COLO668 (cell line): Measurements from ENCODE around the gene REELD1.
A peak's percentile ranks its signal among the peaks of the same experiment; 100 is the strongest.

Source experiments
- DNase-seq: peaks from one replicate; lab custom pipeline; 2025; ENCODE audit not compliant: unreplicated experiment; lab: John Stamatoyannopoulos, UW

Gene REELD1

DNA sequence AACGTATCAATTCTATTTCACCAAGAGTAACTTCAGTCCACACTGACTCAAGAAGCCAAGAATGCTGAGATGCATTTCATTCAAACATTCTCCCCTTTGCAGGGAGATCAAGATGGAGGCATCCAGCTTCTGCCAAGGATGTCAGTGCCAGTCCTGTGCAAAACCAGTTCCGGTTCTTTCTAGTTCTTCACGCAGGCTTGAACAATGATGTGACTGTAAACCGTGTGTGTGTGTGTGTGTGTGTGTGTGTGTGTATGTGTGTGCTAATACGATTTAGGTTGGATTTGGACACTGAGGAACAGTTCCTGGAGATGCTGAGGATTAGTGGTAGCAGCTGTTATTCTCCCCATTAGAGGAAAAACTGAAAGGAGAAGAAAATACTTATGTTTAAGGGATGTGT, at the start of gene REELD1:
TSS of gene REELD1 (plus strand) at position 301 of the 400 bp plus-strand sequence. CDS start 2,415 bp downstream, outside the sequence.
- no peak for DNase-seq

DNA sequence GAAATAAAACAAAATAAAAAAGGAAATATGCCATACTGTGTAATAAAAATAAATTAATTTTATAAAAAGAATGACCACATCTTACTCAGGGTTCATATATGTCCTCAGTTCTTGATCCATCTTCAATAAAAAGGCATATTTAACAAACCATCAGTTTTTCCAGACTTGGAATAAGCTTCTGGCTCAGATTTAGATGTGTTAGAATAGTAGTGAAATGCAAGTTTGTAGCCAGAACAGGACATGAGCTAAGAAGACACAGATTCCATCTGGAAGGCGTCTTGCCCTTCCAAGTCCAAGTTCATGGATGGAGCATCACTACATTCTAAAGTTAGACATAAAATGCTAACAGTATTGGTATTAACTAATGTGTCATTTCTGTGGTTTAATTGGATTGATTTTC, 49.1 kb upstream of the REELD1 start:
- no peak for DNase-seq

DNA sequence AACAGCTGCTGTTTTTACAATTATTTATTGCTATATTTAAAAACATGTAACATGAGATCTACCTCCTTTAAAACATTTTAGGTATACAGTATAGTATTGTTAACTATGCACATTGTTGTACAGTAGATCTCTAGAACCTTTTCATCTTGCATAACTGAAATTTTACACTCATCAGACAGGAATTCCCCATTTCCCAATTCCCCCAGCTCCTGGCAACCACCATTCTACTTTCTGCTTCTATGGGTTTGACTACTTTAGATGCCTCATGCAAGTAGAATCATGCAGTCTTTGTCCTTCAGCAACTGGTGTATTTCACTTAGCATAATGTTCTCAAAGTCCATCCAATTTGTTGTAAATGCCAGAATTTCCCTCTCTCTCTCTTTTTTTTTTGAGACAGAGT, 48.5 kb upstream of the REELD1 start:
- DNase-seq = no peak

DNA sequence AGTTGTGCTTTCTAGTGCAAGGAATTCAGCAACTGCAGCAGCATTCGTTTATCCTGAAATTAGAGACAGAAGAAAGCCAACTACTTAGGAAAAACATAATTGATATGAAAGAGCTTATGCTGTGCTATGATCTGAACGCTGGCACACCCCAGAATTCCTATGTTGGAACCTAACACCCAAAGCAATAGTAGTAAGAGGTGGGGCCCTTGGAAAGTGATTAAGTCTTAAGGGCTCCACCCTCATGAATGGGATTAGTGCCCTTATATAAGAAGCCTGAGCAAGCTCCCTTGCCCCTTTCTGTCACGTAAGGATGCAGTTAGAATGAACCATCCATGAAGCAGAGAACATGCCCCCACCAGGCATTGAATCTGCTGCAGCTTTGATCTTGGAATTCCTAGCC, 44.2 kb upstream of the REELD1 start:
- no peak for DNase-seq

DNA sequence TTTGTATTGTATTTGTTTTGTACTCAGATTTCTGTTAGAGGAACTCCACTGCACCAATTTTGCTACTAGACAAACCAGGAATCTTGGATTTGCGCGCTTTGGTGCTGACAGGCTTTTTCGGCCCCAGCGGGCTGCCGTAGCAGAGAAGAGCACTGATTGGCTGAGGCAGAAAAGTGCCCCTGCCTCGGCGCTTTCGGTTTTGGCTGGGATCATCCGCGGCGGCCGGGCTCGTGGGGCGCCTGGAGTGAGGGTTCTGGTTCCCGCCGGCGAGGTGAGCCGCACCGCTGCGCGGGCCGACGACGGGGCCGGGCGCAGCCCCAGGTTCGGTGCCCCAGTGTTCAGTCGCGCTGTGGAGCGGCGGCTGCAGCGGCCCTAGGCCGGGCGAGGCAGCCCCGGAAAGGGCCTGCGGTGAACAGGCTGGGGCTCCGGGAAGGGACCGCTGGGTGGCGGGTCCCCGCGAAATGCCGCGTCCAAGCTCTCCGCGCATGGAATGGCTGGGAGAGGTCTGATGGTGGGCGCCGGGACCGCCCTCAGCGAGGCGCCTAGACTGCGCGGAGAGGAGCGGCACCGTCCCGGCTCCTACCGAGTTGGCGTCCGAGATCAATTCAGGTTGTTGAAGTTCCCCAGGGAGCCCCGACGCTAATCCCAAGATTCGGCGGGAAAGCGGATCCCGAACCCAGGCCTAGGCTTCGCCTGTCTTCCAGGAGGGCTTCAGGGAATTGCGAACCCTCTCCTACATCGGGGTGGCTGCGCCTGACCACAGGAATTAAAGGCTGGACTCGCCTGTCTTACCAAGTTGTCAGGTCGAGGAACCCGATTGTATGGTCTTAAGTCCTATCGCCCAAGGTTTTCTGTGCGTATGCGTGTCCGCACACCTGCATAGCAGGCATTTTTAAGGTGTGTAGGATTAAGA, 38.5 kb upstream of the REELD1 start, which contains the start of gene LSM6:
TSS of gene LSM6 (plus strand) at position 178 of the 913 bp plus-strand sequence. CDS start 7,204 bp downstream, outside the sequence.
- DNase-seq = peak; percentile 89

DNA sequence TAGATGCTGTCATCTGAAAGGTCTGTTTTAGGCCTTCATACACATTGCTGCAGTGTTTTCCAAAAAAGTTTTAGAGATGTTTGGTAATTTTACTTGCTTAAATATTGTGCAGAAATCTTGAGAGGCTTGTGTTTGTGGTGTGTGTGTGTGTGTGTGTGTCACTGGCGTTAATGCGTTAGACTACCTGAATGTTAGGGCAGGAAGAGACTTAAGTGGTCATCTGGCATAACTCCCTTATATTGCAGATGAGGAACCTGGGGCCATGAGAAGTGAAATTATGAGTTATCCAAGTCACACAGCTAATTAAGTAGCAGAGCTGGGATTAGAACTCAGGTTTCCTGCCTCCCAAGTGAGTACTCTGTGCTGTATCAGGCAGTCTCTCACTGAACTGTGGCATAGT, 37.4 kb upstream of the REELD1 start:
- no peak for DNase-seq

DNA sequence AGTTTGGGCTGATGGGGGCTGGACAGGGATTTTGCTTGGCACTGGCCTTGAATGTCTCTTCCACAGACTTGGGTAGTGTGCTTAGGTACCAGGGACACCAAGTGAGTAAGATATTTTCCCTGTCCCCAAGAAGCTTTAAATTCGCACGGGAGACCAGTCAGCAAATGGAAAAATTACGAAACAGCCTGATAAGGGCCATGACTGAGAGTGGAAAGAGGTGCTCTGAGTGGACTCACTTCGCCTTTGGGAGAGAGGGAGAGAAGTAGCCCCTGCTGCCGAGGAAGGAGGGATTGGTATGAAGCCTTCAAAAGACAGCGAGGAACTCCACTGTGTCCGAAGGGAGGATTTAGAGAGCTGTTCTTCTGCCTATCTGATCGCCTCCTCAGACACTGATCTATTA, 36.2 kb upstream of the REELD1 start:
- DNase-seq = no peak

DNA sequence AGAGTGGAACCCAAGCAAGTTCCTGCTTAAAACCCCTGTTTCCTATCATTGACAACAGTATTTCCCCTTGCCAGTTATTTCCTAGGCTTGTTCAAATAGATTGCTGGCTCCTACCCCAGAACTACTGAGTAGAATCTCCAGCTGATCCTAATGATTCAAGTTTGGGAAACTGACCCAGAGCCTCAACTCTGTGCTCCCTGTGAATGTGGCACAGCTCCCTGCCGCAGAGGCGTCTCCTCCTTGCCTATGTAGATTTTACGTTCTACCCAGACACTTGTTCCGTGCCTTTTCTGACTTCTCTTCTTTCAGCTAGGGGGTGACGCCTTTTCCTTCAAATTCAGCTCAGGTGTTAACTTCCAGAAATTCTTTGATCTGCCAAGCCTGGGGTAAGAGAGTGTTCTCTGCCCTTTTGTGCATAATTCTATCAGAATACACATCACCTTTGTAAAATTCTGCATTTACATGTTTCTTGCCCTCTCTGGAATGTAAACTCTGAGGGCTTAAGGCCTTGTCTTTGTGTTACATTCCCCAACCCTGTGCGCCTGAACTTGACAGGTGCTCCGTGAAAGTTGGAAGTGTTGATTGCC, 34.5 kb upstream of the REELD1 start:
- no peak for DNase-seq

DNA sequence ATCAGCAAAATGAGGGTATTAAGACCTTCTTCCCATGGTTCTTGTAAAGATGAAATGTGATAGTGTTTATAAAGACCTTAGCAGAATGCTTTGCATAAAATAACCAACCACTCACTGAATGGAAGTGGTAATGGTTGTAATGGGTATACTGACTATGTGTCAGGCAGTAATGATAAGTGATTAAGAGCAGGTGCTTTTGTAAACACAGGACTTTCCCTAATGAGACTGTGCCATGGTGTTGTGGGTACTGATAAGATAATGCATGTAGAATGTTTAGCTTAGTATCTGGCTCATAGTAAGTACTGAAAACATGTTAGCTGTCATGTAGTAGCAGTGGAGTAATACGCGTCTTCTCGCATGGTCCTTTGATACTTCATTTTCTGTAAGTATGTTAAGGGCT, 31.9 kb upstream of the REELD1 start:
- DNase-seq = no peak

DNA sequence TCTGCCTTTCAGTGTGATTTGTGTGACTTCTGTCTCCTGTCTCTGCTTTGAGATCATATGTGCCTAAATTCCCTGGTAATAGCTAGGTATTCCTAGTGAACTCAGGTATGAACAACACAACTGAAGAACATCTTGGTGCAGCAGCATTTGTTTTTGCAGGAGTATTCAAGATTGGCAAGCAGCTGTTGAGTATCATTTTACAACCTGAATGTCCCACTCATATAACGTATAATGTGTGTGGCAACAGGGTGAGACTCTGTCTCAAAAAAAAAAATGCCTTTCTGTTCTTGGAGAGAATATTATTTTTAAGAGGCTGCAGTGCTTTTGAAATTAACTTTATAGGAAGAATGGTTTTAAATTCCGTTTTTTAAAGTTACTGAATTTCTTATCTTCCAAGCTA, 31.1 kb upstream of the REELD1 start:
- no peak for DNase-seq

DNA sequence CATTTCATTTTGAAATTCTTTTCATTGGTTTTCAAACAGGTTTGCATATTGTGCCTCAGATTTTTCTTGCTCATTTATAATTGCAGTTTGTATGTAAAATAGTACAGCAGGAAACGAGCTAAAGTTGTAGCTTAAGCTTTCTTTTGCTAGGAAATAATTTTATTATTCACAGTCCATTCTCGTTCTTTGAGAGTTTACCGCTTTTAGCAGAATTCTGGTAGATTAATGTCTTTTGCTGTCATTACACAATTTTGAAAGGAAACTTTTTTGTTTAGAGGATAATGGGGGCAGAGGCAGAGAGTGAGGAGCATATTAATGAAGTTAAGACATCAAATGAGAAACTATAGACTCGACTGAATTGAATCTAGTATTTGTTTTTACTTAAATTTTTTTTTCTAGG, 28.3 kb upstream of the REELD1 start:
- DNase-seq = no peak

DNA sequence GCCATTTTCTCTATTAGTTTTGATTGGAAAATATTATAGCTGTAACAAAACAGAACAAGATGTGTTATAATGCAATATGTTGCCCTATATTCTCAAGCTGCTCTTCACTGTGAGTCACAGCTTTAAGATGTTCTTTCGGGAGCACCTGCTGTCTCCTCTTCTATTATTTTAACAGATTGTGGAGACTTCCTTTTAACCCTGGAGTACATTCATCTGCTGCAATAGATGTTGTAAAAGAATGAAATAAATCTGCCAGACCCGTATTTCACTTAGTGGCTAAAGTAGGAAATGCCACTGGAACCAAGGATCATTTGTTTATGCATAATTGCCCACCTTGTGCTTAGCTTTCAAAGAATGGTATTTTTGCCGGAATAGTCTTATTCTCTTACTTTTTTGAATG, 27.7 kb upstream of the REELD1 start:
- DNase-seq = no peak

DNA sequence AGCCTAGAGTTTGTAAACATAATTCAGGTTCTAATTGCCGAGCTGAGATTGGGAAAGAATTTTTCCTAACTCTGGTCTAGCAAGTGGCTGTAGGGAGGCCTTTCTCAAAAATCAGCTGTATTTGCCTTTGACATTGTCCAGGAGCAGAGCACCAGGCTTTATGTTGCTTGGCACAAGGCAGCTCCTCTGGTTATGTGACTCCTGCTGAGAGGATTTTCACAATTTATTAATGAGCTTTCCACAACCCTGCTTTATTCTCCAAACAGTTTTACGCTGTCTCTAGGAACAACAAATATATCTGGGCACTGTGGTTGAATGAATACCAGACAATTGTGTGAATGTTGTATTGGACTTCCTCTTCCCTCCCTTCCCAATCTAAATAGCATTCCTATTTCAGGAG, 23.9 kb upstream of the REELD1 start:
- no peak for DNase-seq

DNA sequence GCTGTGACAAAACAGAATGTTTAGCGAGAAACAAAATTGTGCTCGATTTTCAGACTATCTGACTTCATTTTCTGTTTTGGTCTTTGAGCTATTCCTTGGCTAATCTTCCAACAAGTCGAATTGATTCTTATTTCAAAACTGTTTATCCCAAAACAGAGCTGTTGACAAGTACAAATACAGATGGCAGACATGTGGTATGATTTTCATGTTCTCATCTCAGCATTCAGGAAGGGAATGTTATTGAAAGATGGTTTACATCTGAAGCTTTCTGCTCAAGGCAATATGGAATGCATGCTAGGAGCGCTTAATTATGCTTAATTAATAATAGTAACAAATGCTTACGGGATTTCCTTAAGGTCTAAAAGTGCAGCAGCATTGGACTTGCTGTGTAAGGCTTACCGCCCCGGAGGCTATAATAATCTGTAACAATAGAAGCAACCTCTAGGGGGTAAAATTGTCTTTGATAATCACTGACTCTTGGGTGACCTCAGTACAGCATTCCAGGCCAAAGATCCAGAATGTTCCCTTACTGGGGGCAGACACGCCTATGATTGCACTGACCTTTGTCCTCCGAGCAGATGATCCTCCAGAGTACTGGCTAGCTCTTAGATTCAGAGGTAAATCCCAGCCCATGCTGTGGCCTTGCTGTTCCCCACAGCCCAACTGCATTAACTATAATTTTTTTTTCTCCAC, 22.4 kb upstream of the REELD1 start:
- DNase-seq = no peak

DNA sequence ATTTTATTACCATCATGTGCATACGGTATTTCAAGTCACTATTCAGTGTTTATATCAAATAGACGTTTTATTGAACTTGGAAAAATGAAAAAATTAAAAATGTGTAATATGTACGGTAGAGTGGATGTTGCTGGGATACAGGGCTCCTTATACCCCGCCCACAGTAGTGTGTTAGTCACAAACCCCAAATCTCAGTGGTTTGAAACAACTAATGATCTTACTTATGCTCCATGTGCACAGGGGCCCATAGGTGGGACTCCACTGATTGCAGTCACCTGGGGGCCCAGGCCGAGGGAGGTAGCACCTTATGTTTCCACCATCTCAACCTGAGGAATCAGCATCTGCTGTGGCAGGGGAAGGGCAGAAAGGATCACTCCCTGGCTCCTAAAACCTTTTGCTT, 20.7 kb upstream of the REELD1 start:
- DNase-seq = no peak

DNA sequence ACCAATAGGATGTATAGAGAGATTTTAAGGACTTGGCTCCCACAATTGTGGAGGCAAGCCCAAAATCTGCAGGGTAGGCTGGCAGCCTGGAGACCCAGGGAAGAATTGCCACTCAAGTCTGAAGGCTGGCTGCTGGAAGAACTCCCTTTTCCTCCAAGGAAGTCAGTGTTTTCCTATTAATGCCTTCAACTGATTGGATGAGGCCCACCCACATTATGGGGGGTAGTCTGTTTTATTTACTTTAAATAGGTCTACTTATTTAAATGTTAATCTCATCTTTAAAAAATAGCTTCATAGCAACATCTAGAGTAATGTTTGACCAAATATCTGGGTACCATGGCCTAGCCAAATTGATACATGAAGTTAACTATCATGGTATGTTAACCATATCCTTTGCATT, 20.1 kb upstream of the REELD1 start:
- DNase-seq = no peak

DNA sequence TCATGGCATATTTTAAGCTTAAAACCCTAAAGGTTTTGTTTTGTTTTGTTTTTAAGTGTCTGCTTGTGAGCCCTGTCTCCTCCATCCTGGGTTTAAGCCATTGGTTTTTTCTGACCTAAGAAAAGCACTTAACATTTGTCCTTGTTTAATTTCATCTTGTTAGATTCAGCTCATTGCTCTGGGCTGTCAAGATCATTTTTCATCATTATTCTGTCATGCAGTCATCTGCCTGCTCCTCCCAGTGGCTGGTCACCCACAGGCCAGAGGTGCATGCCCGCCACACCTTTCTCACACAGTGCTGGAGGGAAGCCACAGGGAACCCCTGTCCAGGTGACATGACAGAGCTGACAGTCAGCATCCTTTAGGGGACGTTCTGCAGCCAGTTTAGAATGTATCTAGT, 11.7 kb upstream of the REELD1 start:
- no peak for DNase-seq

DNA sequence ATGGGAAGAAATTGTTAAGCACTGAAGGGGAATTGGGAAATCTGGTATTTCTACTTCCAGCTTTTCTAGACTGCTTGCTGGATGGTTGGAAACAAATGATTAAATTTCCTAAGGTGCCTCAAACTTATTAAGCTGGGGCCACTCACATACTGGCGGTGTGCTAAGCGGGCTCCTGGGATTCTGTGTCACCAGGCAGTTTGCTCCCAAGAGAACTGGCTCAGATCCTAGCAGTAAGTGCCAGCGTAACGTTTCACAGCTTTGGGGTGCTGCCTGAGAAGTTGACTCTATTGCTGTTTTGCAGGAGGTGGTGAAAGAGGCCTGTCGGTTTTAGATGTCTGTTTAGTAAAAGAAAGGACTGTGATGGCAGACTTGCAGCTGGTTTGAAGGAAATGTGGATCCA, 6.9 kb upstream of the REELD1 start:
- DNase-seq = no peak

DNA sequence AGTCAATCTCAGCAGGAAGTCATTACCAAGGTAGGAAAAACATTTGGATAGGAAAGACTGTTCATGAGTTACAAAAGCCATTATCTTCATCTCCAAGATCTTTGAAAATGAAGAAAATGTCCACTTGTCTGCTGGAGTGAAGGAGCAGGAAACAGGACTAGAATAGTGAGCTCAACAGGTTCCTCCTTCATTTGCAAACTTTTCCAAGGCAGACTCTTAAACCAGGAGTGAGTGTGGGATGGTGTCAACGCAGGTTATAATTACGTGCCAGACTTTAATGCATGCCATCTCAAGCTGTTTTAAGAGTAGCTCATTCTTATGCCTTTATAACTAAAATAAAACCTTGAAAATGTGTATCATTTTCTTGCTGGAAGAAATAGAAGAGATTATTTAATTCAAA, 3.4 kb upstream of the REELD1 start:
- no peak for DNase-seq

DNA sequence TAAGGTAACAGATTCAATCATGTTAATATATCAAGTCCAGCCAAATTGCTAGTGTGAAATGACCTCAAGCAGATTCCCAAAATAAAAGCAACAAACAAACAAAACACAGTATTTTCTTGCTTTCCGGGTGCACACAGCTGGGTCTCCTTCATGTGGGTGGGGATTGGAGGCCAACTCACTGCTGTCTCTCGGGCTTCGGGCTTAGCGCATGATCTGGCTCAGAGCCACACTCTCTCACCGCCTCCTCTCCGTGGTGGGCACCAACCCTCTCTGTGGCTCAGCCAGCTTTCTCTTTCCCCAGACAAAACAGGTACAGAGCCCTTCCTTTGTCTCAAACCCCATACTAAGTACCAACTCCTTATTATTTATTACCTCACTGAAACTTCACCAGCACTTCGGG, 2.9 kb upstream of the REELD1 start:
- DNase-seq = no peak

DNA sequence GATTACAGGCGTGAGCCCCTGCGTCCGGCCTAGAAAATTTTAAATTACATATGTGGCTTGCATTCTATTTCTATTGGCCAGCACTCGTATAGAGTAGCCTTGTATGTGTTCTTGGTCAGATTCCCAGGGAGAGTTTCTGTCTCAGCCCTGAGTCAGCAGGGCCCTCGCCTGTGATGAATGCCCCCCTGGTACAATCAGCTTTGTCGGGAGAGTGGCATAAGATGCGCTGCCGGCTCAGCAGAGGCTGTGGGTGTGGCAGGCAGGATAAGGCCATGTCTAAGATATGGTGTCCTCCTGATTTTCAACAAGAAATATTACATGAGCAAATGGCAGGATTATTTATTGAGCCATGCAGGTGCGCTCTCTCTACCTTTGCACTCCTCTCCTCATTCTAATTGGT, 1.6 kb upstream of the REELD1 start:
- DNase-seq = no peak

DNA sequence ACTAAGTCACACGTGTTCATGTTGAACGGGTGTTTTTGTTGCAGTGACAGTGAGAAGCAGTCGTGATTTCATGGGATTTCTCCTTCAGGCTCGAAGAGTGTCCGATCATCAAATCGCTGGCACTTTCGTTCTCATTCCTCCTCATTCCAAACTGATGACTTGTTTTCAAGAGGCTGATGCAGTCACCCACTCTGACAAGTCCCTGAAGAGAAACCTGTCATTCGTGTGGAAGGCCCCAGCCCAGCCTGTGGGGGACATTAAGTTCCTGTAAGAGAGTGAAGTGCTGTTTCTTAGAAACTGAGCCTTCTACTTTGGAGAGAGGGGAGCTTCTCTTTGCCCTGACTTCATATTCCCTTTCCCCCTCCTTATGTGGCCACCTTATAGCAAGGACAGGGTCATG, 8.0 kb downstream of the REELD1 start:
- no peak for DNase-seq
